Measurements from ENCODE around the gene AGPAT4. TPM values are rescaled to one million over a fixed set of nuclear protein-coding genes. Genes with fewer than 3 reads are reported as not detected.

The AGPAT4 gene
- total and polyA plus RNA-seq, 2 donors (not counting 1 experiment from before 2014, with no cell fraction given): 4.4 to 6.1 TPM

DNA sequence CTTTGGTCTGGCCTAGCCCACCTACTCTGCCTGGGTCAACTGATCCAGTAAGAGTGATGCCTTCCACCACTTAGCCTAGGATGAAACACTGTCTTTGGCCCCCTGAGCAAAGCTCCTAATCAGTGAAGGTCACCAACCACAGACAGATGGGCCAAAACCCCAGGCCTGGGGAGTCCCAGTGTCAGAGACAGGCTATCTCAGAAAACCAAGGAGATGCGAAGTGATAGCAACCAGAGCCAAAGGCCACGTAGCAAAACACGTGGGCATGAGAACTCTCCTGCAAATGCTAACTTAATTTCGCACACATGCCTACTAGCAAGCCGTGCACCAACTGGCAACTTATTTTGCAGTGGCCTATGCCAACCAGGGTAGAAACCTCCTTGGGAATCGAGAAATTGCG lies 29.1 kb downstream of the AGPAT4 start:
- CTCF ChIA-PET: no interaction called here
- H3K27ac Mint-ChIP-seq: no peak overlapping the region
- POLR2A ChIA-PET: no interaction called here

DNA sequence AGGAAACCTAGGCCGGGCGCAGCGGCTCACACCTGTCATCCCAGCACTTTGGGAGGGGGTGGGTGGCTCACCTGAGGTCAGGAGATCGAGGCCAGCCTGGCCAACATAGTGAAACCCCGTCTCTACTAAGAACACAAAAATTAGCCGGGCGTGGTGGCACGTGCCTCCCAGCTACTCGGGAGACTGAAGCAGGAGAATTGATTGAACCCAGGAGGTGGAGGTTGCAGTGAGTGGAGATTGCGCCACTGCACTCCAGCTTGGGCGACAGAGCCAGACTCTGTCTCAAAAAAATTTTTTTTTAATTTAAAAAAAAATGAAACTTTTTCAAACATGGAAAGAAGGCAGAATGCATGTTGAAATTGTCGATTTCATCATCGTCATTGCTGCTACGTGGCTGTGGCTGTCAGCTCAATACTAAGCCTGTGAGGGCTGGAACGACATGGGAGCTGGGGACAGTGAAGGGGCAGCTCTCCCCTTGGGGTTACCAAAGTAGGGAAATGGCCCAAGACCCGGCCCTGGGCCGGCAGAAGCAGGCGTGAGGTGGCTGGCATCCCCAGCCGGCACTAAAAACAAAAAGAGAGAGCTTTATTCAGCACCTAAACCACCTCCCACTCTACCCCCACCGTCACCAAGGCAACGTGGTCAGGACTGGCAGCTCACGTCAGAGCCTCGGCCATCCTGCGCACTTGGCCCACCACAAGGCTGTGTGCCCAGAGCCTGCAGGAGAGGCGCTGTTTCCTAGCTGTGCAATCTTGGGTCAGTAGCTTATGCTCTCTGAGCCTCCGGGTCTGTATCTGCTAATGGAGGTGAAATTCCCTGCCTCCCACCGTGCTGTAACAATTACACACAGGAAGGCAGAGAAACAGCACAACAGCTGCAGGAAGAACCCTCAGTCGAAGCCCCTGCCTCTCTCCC lies 30.8 kb downstream of the AGPAT4 start:
- POLR2A ChIA-PET: no interaction called here
- H3K9me3 ChIP-seq (ENCODE audit: control extremely low read depth in 1 of 3, control insufficient read depth in 2 of 3, insufficient read depth in 1 of 3, low read length in 2 of 3): no peaks in the 10 kb centered on the region
- no peaks in the 10 kb centered on the region for H3K9me3 Mint-ChIP-seq (ENCODE audit: insufficient read depth)
- no peak overlapping the region for H3K9ac ChIP-seq (ENCODE audit: low read length)
- no peak overlapping the region for H3K4me2 ChIP-seq (replicated peaks; ENCODE audit: low read depth, low read length, poor library complexity, severe bottlenecking)
- H3K4me1 ChIP-seq (ENCODE audit: control insufficient read depth in 2 of 2, insufficient read depth in 2 of 2, low read length in 2 of 2): no peaks in the 10 kb centered on the region
- no peak overlapping the region for H3K4me3 ChIP-seq (ENCODE audit: control extremely low read depth in 1 of 5, extremely low read depth in 1 of 5, insufficient read depth in 1 of 5, low read depth in 2 of 5, low read length in 4 of 5)
- 83% methylated on average over 21 of the region's 28 CpGs for WGBS (ENCODE audit: insufficient coverage)
- H3K27me3 ChIP-seq (replicated peaks in 1 of 4; ENCODE audit: control extremely low read depth in 1 of 4, control insufficient read depth in 3 of 4, insufficient read depth in 4 of 4, low read length in 3 of 4): no peaks in the 10 kb centered on the region
- no peaks in the 10 kb centered on the region for H3K36me3 ChIP-seq (replicated peaks in 1 of 2; ENCODE audit: control extremely low read depth in 1 of 2, control insufficient read depth in 1 of 2, extremely low read depth in 1 of 2, insufficient read depth in 2 of 2, low read length in 1 of 2)
- H3K27ac ChIP-seq (ENCODE audit: low read length in 2 of 2): no peak overlapping the region
- ATAC-seq (ENCODE audit: low read depth) (no peak), DNase-seq (no peak)
- no peak for TF ChIP-seq EZH2 (IDR thresholded peaks at IDR 0.05; ENCODE audit: borderline replicate concordance, insufficient read depth, low read depth, low read length, poor library complexity, severe bottlenecking)
- TF ChIP-seq, protein P1, sequence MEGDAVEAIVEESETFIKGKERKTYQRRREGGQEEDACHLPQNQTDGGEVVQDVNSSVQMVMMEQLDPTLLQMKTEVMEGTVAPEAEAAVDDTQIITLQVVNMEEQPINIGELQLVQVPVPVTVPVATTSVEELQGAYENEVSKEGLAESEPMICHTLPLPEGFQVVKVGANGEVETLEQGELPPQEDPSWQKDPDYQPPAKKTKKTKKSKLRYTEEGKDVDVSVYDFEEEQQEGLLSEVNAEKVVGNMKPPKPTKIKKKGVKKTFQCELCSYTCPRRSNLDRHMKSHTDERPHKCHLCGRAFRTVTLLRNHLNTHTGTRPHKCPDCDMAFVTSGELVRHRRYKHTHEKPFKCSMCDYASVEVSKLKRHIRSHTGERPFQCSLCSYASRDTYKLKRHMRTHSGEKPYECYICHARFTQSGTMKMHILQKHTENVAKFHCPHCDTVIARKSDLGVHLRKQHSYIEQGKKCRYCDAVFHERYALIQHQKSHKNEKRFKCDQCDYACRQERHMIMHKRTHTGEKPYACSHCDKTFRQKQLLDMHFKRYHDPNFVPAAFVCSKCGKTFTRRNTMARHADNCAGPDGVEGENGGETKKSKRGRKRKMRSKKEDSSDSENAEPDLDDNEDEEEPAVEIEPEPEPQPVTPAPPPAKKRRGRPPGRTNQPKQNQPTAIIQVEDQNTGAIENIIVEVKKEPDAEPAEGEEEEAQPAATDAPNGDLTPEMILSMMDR (IDR thresholded peaks at IDR 0.05): no peak
- intact Hi-C loops (cut with micrococcal nuclease): no loop called here
- no peaks in the 10 kb centered on the region for H3K79me2 ChIP-seq (ENCODE audit: control insufficient read depth, insufficient read depth, low read length)
- no peaks in the 10 kb centered on the region for H4K20me1 ChIP-seq (ENCODE audit: control insufficient read depth, insufficient read depth, low read length, poor library complexity, severe bottlenecking)
- no peaks in the 10 kb centered on the region for H3K4me1 Mint-ChIP-seq
- CTCF ChIA-PET: no interaction called here
- no peak overlapping the region for H3K27ac Mint-ChIP-seq
- no peak overlapping the region for H2AFZ ChIP-seq (ENCODE audit: insufficient read depth, low read depth, low read length, poor library complexity, severe bottlenecking)
- H3K4me3 Mint-ChIP-seq: no peak overlapping the region
- H3K27me3 Mint-ChIP-seq: no peaks in the 10 kb centered on the region

More for the DNA sequence above, 29.1 kb downstream of the AGPAT4 start:
- no peak overlapping the region for H3K4me2 ChIP-seq (replicated peaks; ENCODE audit: low read depth, low read length, poor library complexity, severe bottlenecking)
- TF ChIP-seq, protein P1 (IDR thresholded peaks at IDR 0.05): no peak
- TF ChIP-seq EZH2 (IDR thresholded peaks at IDR 0.05; ENCODE audit: borderline replicate concordance, insufficient read depth, low read depth, low read length, poor library complexity, severe bottlenecking): no peak
- no peaks in the 10 kb centered on the region for H3K36me3 ChIP-seq (replicated peaks in 1 of 2; ENCODE audit: control extremely low read depth in 1 of 2, control insufficient read depth in 1 of 2, extremely low read depth in 1 of 2, insufficient read depth in 2 of 2, low read length in 1 of 2)
- intact Hi-C loops (cut with micrococcal nuclease): no loop called here
- Mint-ChIP-seq H3K4me3 (no peak overlapping the region), H3K9me3 (ENCODE audit: insufficient read depth) (no peaks in the 10 kb centered on the region), H3K4me1 (no peaks in the 10 kb centered on the region), H3K27me3 (no peaks in the 10 kb centered on the region)
- H3K9ac ChIP-seq (ENCODE audit: low read length): no peak overlapping the region
- H3K4me3 ChIP-seq (ENCODE audit: control extremely low read depth in 1 of 5, extremely low read depth in 1 of 5, insufficient read depth in 1 of 5, low read depth in 2 of 5, low read length in 4 of 5): no peak overlapping the region
- no peak overlapping the region for H3K27ac ChIP-seq (ENCODE audit: low read length in 2 of 2)
- H3K79me2 ChIP-seq (ENCODE audit: control insufficient read depth, insufficient read depth, low read length): no peaks in the 10 kb centered on the region
- no peaks in the 10 kb centered on the region for H3K9me3 ChIP-seq (ENCODE audit: control extremely low read depth in 1 of 3, control insufficient read depth in 2 of 3, insufficient read depth in 1 of 3, low read length in 2 of 3)
- no peaks in the 10 kb centered on the region for H3K27me3 ChIP-seq (replicated peaks in 1 of 4; ENCODE audit: control extremely low read depth in 1 of 4, control insufficient read depth in 3 of 4, insufficient read depth in 4 of 4, low read length in 3 of 4)
- ATAC-seq (ENCODE audit: low read depth) (no peak), DNase-seq (no peak)
- 95% methylated on average over 7 of the region's 7 CpGs for WGBS (ENCODE audit: insufficient coverage)
- H3K4me1 ChIP-seq (ENCODE audit: control insufficient read depth in 2 of 2, insufficient read depth in 2 of 2, low read length in 2 of 2): no peaks in the 10 kb centered on the region
- no peak overlapping the region for H2AFZ ChIP-seq (ENCODE audit: insufficient read depth, low read depth, low read length, poor library complexity, severe bottlenecking)
- H4K20me1 ChIP-seq (ENCODE audit: control insufficient read depth, insufficient read depth, low read length, poor library complexity, severe bottlenecking): no peaks in the 10 kb centered on the region

Data from B cell (primary cell).